K562 (cell line): ENCODE results near the gene GPR37L1. TPM values are rescaled to one million over a fixed set of nuclear protein-coding genes. Genes with fewer than 3 reads are reported as not detected.
A peak's percentile ranks its signal among the peaks of the same experiment; 100 is the strongest.

Experiments
- HMG20B ChIP-seq: fragments of 250-450 bp; sonication (Bioruptor Pico); IDR thresholded peaks from 2 replicates; pipeline ENCODE4 v1.5.0; 2021; ENCODE audit warnings: mild to moderate bottlenecking
- ILK ChIP-seq: fragments of 450-650 bp; IDR thresholded peaks from 2 replicates; pipeline ENCODE4 v1.6.1; 2016; ENCODE audit warnings: missing genetic modification characterization, low read depth, mild to moderate bottlenecking, missing compliant biosample characterization, moderate library complexity, borderline replicate concordance
- KLF10 ChIP-seq: fragments of 250-450 bp; sonication (Bioruptor Pico); IDR thresholded peaks from 2 replicates; pipeline ENCODE4 v1.6.1; 2021; ENCODE audit warnings: matching md5 sums
- MAZ ChIP-seq, 2 experiments: fragments of 450-650 bp in 1 of 2; sonication (generic) in 1 of 2; formaldehyde crosslinking; IDR thresholded peaks in 1 of 2; conservative IDR thresholded peaks in 1 of 2; 2 replicates each; pipeline versions ENCODE4 v1.4.0 to v1.5.0; 2020; ENCODE audit warnings: mild to moderate bottlenecking in 1 of 2, missing genetic modification reagents in 1 of 2
- NCOR1 ChIP-seq: fragments of 450-650 bp; IDR thresholded peaks from 2 replicates; pipeline ENCODE4 v1.6.1; 2016; ENCODE audit warnings: mild to moderate bottlenecking, moderate library complexity
- RAD21 ChIP-seq, 2 experiments: fragments of 250-450 bp in 1 of 2; fragments of 450-650 bp in 1 of 2; sonication (Bioruptor Pico) in 1 of 2; formaldehyde crosslinking in 1 of 2; IDR thresholded peaks in 1 of 2; conservative IDR thresholded peaks in 1 of 2; 2 replicates each; pipeline versions ENCODE4 v1.4.0 to v1.8.0; 2020 to 2022; ENCODE audit warnings: mild to moderate bottlenecking in 2 of 2, moderate library complexity in 1 of 2
- SRSF1 ChIP-seq: fragments of 200-400 bp; formaldehyde crosslinking; IDR thresholded peaks from 2 replicates; pipeline ENCODE4 v1.6.1; 2017; ENCODE audit warnings: mild to moderate bottlenecking, low read depth, low read length, moderate library complexity
- polyA plus RNA-seq, 8 experiments: library from polyadenylated mRNA; depleted of rRNA in 4 of 8; stranded (reverse) in 5 of 8; unstranded in 3 of 8; fragments of >200 nt; fragmentation: Nextera tagmentation in 2 of 8; fragmentation: Illumina TruSeq in 1 of 8; extraction: Ambion mirVana in 2 of 8; extraction: Trizol in 1 of 8; gene quantifications; 2 replicates each; pipeline versions ENCODE4 v1.2.1 to v1.2.3, GENCODE V29; 2011 to 2014; ENCODE audit warnings: inconsistent platforms in 1 of 8, missing spikeins in 1 of 8
- total RNA-seq, 7 experiments: library from RNA; depleted of rRNA in 6 of 7; stranded (reverse); fragments of >200 nt in 6 of 7; fragmentation: Illumina TruSeq in 2 of 7; extraction: Trizol in 2 of 7; gene quantifications; 2 replicates each; pipeline versions ENCODE4 v1.2.1 to v1.2.3, GENCODE V29; 2011 to 2021; ENCODE audit warnings: low replicate concordance in 1 of 7
- TF ChIP-seq, protein P1 (sequence below): fragments of 150-350 bp; conservative IDR thresholded peaks from 2 replicates; pipeline ENCODE4 v1.6.1; 2014; ENCODE audit warnings: low read length
- TF ChIP-seq, protein P2 (sequence below): IDR thresholded peaks from 2 replicates; pipeline ENCODE4 v1.6.1; 2011; ENCODE audit warnings: borderline replicate concordance, low read depth, mild to moderate bottlenecking, moderate library complexity, low read length; ENCODE audit not compliant: insufficient read depth, poor library complexity, severe bottlenecking
- TF ChIP-seq, protein P3 (sequence below): sonication (generic); formaldehyde crosslinking; IDR thresholded peaks from 2 replicates; pipeline ENCODE4 v1.8.0; 2023; ENCODE audit warnings: missing genetic modification reagents, mild to moderate bottlenecking, borderline replicate concordance

GPR37L1 gene
- total and polyA plus RNA-seq, 9 of the 15 experiments (the other 6 are each of a cell fraction or from before 2014, with no cell fraction given) = not detected

DNA sequence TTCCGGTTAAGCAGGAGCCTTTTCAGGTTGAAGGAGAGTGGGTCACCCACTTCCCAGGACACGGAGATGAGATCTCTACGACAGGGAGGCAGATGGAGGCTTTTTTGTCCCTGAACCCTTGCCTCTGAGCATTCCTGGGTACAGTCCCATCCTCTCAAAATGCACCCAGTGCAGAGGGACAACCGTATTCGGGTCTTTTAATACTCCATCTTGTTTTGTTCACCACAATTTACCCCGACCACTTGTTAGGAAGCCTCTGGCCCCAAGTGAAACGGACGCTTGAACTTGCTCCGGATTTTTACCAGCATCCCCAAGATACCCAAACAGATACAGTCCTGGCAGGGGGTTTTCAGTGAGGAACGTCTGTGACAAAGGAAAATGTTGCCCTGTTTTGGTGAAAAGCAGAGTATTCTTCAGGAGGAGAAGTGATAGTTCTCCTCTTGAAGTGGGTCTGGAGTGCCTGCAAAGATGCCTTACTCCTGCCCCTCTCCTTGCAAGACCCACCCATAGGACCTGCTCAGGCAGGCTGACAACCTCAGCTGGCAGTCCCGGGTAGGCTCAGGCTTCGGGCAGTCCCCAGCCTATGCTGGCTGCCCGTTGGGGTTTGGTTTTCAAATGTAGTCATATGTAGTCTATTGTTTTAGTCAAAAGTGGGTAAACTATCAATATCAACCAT, 22.5 kb downstream of the GPR37L1 start (continued):
- TF ChIP-seq RAD21 (CRISPR knock-in tag; conservative IDR thresholded peaks at IDR 0.05 in 1 of 2, IDR thresholded peaks at IDR 0.05 in 1 of 2) (no peak), HMG20B (CRISPR knock-in tag) (0 out of 2 replicates have a peak, but pooled peaks have one; percentile 60), MAZ (CRISPR knock-in tag; conservative IDR thresholded peaks at IDR 0.05 in 1 of 2, IDR thresholded peaks at IDR 0.05 in 1 of 2) (0 out of 4 replicates have a peak, but pooled peaks of 1 of the 2 experiments have one; percentile 1), KLF10 (CRISPR knock-in tag) (no peak), ILK (tag) (no peak), NCOR1 (no peak), SRSF1 (no peak)
- TF ChIP-seq, protein P1, sequence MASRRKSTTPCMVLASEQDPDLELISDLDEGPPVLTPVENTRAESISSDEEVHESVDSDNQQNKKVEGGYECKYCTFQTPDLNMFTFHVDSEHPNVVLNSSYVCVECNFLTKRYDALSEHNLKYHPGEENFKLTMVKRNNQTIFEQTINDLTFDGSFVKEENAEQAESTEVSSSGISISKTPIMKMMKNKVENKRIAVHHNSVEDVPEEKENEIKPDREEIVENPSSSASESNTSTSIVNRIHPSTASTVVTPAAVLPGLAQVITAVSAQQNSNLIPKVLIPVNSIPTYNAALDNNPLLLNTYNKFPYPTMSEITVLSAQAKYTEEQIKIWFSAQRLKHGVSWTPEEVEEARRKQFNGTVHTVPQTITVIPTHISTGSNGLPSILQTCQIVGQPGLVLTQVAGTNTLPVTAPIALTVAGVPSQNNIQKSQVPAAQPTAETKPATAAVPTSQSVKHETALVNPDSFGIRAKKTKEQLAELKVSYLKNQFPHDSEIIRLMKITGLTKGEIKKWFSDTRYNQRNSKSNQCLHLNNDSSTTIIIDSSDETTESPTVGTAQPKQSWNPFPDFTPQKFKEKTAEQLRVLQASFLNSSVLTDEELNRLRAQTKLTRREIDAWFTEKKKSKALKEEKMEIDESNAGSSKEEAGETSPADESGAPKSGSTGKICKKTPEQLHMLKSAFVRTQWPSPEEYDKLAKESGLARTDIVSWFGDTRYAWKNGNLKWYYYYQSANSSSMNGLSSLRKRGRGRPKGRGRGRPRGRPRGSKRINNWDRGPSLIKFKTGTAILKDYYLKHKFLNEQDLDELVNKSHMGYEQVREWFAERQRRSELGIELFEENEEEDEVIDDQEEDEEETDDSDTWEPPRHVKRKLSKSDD = no peak
- TF ChIP-seq, protein P2, sequence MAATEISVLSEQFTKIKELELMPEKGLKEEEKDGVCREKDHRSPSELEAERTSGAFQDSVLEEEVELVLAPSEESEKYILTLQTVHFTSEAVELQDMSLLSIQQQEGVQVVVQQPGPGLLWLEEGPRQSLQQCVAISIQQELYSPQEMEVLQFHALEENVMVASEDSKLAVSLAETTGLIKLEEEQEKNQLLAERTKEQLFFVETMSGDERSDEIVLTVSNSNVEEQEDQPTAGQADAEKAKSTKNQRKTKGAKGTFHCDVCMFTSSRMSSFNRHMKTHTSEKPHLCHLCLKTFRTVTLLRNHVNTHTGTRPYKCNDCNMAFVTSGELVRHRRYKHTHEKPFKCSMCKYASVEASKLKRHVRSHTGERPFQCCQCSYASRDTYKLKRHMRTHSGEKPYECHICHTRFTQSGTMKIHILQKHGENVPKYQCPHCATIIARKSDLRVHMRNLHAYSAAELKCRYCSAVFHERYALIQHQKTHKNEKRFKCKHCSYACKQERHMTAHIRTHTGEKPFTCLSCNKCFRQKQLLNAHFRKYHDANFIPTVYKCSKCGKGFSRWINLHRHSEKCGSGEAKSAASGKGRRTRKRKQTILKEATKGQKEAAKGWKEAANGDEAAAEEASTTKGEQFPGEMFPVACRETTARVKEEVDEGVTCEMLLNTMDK = no peak
- TF ChIP-seq, protein P3, sequence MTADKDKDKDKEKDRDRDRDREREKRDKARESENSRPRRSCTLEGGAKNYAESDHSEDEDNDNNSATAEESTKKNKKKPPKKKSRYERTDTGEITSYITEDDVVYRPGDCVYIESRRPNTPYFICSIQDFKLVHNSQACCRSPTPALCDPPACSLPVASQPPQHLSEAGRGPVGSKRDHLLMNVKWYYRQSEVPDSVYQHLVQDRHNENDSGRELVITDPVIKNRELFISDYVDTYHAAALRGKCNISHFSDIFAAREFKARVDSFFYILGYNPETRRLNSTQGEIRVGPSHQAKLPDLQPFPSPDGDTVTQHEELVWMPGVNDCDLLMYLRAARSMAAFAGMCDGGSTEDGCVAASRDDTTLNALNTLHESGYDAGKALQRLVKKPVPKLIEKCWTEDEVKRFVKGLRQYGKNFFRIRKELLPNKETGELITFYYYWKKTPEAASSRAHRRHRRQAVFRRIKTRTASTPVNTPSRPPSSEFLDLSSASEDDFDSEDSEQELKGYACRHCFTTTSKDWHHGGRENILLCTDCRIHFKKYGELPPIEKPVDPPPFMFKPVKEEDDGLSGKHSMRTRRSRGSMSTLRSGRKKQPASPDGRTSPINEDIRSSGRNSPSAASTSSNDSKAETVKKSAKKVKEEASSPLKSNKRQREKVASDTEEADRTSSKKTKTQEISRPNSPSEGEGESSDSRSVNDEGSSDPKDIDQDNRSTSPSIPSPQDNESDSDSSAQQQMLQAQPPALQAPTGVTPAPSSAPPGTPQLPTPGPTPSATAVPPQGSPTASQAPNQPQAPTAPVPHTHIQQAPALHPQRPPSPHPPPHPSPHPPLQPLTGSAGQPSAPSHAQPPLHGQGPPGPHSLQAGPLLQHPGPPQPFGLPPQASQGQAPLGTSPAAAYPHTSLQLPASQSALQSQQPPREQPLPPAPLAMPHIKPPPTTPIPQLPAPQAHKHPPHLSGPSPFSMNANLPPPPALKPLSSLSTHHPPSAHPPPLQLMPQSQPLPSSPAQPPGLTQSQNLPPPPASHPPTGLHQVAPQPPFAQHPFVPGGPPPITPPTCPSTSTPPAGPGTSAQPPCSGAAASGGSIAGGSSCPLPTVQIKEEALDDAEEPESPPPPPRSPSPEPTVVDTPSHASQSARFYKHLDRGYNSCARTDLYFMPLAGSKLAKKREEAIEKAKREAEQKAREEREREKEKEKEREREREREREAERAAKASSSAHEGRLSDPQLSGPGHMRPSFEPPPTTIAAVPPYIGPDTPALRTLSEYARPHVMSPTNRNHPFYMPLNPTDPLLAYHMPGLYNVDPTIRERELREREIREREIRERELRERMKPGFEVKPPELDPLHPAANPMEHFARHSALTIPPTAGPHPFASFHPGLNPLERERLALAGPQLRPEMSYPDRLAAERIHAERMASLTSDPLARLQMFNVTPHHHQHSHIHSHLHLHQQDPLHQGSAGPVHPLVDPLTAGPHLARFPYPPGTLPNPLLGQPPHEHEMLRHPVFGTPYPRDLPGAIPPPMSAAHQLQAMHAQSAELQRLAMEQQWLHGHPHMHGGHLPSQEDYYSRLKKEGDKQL (CRISPR knock-in tag) = no peak
- TF ChIP-seq, all 486 proteins: peak for 14
